Loucy (cell line): ENCODE data around the gene MCUR1.

Experiments used
- H2AFZ ChIP-seq: fragments of 200-600 bp; sonication (generic); 2 replicates; pipeline ENCODE4 v1.6.0; 2016; ENCODE audit warnings: antibody characterized with exemption, mild to moderate bottlenecking, low read length, moderate library complexity
- H3F3A ChIP-seq: fragments of 200-600 bp; 2 replicates; pipeline ENCODE4 v1.6.0; 2016; ENCODE audit warnings: antibody characterized with exemption, low read depth, mild to moderate bottlenecking
- H3K27me3 ChIP-seq: fragments of 200-600 bp; sonication (generic); 2 replicates; pipeline ENCODE4 v1.6.1; 2014; ENCODE audit warnings: low read length, mild to moderate bottlenecking; ENCODE audit not compliant: insufficient read depth, poor library complexity, severe bottlenecking
- H3K36me3 ChIP-seq: fragments of 200-600 bp; sonication (generic); 2 replicates; pipeline ENCODE4 v1.6.1; 2016; ENCODE audit warnings: low read length; ENCODE audit not compliant: insufficient read depth
- H3K4me1 ChIP-seq: fragments of 200-600 bp; sonication (generic); 2 replicates; pipeline ENCODE4 v1.5.1; 2014; ENCODE audit warnings: low read length, mild to moderate bottlenecking; ENCODE audit not compliant: insufficient read depth, poor library complexity, severe bottlenecking
- H3K4me2 ChIP-seq: fragments of 200-600 bp; sonication (generic); 2 replicates; pipeline ENCODE4 v1.6.0; 2014; ENCODE audit warnings: antibody characterized with exemption, low read length, low read depth, mild to moderate bottlenecking; ENCODE audit not compliant: poor library complexity, severe bottlenecking
- H3K4me3 ChIP-seq: fragments of 200-600 bp; sonication (generic); 2 replicates; pipeline ENCODE4 v1.5.1; 2014; ENCODE audit warnings: low read length, mild to moderate bottlenecking, mixed read lengths; ENCODE audit not compliant: poor library complexity, severe bottlenecking
- H3K79me2 ChIP-seq: fragments of 200-600 bp; sonication (generic); 2 replicates; pipeline ENCODE4 v1.6.1; 2014; ENCODE audit warnings: low read length; ENCODE audit not compliant: insufficient read depth
- H3K9ac ChIP-seq: fragments of 200-600 bp; sonication (generic); 2 replicates; pipeline ENCODE4 v1.6.0; 2014; ENCODE audit warnings: mild to moderate bottlenecking, low read depth, low read length, moderate library complexity; ENCODE audit not compliant: poor library complexity, severe bottlenecking
- H3K9me2 ChIP-seq: fragments of 200-600 bp; sonication (generic); replicated peaks from 2 replicates; pipeline ENCODE4 v1.6.1; 2016; ENCODE audit warnings: low read depth, low read length, mixed read lengths
- H3K9me3 ChIP-seq: fragments of 200-600 bp; sonication (generic); 2 replicates; pipeline ENCODE4 v1.6.1; 2014; ENCODE audit warnings: mild to moderate bottlenecking, antibody characterized with exemption, low read length, low read depth; ENCODE audit not compliant: insufficient read depth
- H4K20me1 ChIP-seq: fragments of 200-600 bp; sonication (generic); 2 replicates; pipeline ENCODE4 v1.6.0; 2014; ENCODE audit warnings: antibody characterized with exemption, low read length, mild to moderate bottlenecking; ENCODE audit not compliant: insufficient read depth, poor library complexity, severe bottlenecking
- EZH2phosphoT487 ChIP-seq: fragments of 200-600 bp; IDR thresholded peaks from 2 replicates; pipeline ENCODE4 v1.6.1; 2018; ENCODE audit warnings: antibody characterized with exemption, mild to moderate bottlenecking, moderate library complexity, borderline replicate concordance
- TF ChIP-seq, protein P1 (sequence below): fragments of 200-600 bp; sonication (generic); conservative IDR thresholded peaks from 2 replicates; pipeline ENCODE4 v1.5.1; 2014; ENCODE audit warnings: mild to moderate bottlenecking, antibody characterized with exemption, low read length

MCUR1 gene

DNA sequence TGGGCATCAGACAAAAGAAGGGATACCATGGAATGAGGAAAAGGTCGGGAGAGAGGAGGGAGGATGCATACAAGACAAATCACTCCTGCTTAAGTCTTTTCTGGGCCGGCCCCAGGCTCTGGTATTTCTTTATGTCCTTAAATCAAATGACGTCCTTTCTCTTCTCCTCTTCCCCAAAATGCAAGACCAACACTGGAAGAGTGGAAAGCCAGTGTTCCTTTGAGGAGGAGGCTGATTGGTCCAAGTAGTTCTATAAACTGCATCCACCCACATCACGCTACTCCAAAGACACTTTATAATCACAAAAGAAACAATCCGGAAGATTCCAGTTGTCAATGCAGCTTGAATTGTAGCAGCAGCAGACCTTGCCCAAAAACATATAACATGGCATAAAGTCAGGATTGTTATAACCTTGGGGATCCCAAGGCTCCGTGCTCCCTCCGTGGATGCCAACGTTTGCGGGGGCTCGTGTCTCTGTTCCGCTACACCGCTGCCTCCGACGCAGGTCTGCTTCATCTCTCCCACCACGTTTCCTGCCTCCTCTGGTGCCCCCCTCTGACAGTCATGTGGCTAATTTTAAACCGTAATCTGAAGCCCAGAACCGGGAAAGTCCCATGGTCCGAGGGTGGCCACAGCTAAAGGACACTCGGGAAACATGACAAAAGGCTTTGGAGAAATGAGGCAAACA is 47.1 kb downstream of the MCUR1 start:
- Histone ChIP-seq H4K20me1 (no peaks in the 10 kb centered on the region), H3K9me3 (no peaks in the 10 kb centered on the region), H3K9ac (peak overlapping the region; percentile 61), H3K4me1 (peaks cover 42% of the 10 kb centered on the region), H3F3A (peaks cover 4% of the 10 kb centered on the region; the same call in 1 of the 2 replicates), H3K79me2 (no peaks in the 10 kb centered on the region), H3K27me3 (no peaks in the 10 kb centered on the region), H3K9me2 (no peaks in the 10 kb centered on the region), H3K4me2 (peak overlapping the region; percentile 73), H3K4me3 (peak overlapping the region; percentile 69), H2AFZ (peak overlapping the region; percentile 72), H3K36me3 (no peaks in the 10 kb centered on the region)
- TF ChIP-seq, protein P1, sequence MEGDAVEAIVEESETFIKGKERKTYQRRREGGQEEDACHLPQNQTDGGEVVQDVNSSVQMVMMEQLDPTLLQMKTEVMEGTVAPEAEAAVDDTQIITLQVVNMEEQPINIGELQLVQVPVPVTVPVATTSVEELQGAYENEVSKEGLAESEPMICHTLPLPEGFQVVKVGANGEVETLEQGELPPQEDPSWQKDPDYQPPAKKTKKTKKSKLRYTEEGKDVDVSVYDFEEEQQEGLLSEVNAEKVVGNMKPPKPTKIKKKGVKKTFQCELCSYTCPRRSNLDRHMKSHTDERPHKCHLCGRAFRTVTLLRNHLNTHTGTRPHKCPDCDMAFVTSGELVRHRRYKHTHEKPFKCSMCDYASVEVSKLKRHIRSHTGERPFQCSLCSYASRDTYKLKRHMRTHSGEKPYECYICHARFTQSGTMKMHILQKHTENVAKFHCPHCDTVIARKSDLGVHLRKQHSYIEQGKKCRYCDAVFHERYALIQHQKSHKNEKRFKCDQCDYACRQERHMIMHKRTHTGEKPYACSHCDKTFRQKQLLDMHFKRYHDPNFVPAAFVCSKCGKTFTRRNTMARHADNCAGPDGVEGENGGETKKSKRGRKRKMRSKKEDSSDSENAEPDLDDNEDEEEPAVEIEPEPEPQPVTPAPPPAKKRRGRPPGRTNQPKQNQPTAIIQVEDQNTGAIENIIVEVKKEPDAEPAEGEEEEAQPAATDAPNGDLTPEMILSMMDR: peak; percentile 52
- no peak for TF ChIP-seq EZH2phosphoT487

DNA sequence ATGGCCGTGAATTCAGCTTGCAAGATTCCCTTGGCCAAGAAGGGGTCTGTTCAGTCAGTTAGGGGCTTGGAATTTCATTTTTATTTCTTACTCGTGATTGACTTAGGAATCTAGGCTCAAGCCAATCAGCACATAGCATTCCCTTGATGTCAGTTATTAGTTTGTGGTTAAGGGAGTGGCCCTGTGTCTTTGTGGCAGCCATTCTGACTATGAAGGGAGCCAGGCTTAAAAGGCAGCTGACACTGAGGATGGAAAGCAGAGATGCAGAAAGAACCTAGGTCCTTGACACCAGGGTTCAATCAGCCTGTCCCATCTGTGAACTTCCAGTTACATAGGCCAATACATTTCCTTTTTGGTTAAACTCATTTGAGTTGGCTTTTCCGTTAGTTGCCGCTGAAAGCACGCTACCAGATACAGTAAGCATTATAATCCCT is 48.1 kb downstream of the MCUR1 start:
- H3K27me3 ChIP-seq: no peaks in the 10 kb centered on the region
- peak overlapping the region; percentile 61 for H3K9ac ChIP-seq
- peak overlapping the region; percentile 69 for H3K4me3 ChIP-seq
- TF ChIP-seq EZH2phosphoT487: no peak
- TF ChIP-seq, protein P1: no peak
- H2AFZ ChIP-seq: peak overlapping the region; percentile 32
- H3F3A ChIP-seq: peaks cover 4% of the 10 kb centered on the region; the same call in 1 of the 2 replicates
- no peaks in the 10 kb centered on the region for H3K79me2 ChIP-seq
- H3K9me3 ChIP-seq: no peaks in the 10 kb centered on the region
- H3K9me2 ChIP-seq: no peaks in the 10 kb centered on the region
- no peaks in the 10 kb centered on the region for H4K20me1 ChIP-seq
- H3K36me3 ChIP-seq: no peaks in the 10 kb centered on the region
- H3K4me2 ChIP-seq: peak overlapping the region; percentile 73
- H3K4me1 ChIP-seq: peaks cover 49% of the 10 kb centered on the region

DNA sequence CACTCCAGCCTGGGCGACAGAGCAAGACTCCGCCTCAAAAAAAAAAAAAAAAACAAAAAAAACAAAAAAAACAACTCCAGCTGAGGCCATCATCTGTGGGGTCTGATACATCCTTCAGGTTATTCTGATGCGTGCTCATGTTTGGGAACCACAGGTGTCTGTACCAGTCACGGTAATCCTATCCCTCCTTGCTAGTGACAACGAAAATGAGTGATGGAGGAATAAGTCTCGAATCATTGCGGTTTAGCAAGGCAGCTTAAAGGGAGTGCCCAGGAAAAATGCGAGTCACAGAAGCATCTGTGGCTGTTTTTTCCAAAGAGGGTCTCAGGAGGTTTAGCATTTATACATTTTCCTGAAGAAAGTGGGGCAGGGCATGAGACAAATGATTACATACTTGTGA is 48.8 kb downstream of the MCUR1 start:
- no peaks in the 10 kb centered on the region for H4K20me1 ChIP-seq
- H3K36me3 ChIP-seq: no peaks in the 10 kb centered on the region
- peaks cover 4% of the 10 kb centered on the region; the same call in 1 of the 2 replicates for H3F3A ChIP-seq
- H3K9me2 ChIP-seq: no peaks in the 10 kb centered on the region
- H3K4me1 ChIP-seq: peaks cover 49% of the 10 kb centered on the region
- peak overlapping the region; percentile 61 for H3K9ac ChIP-seq
- no peaks in the 10 kb centered on the region for H3K27me3 ChIP-seq
- peak overlapping the region; percentile 69 for H3K4me3 ChIP-seq
- H3K9me3 ChIP-seq: no peaks in the 10 kb centered on the region
- peak overlapping the region; percentile 73 for H3K4me2 ChIP-seq
- H2AFZ ChIP-seq: peak overlapping the region; percentile 32; the same call in 1 of the 2 replicates
- H3K79me2 ChIP-seq: no peaks in the 10 kb centered on the region
- TF ChIP-seq, protein P1: no peak
- no peak for TF ChIP-seq EZH2phosphoT487
